Measurements from ENCODE around the gene CACNA1C. TPM values are rescaled to one million over a fixed set of nuclear protein-coding genes. Genes with fewer than 3 reads are reported as not detected.

Gene CACNA1C
- total RNA-seq, 2 donors from 2014 or later, result 8.1 to 18.2 TPM

GRCh38 chr12:2456122-2456812 is 403.5 kb downstream of the CACNA1C start:
- intact Hi-C loops (cut with DNase I), result no loop called here
- H3K4me1 ChIP-seq (replicated peaks), result no peaks in the 10 kb centered on the region
- H3K36me3 ChIP-seq, result peaks cover 0 to 3% of the 10 kb centered on the region in 2 donors
- DNase-seq (ENCODE audit: low spot score), result no peak
- no peak overlapping the region for H3K27ac ChIP-seq
- H3K4me3 ChIP-seq, result no peak overlapping the region
- H3K27me3 ChIP-seq (replicated peaks; ENCODE audit: insufficient read depth), result no peaks in the 10 kb centered on the region
- 84% methylated on average over 12 of the region's 12 CpGs for WGBS
- no peak for TF ChIP-seq POLR2AphosphoS5 (IDR thresholded peaks at IDR 0.05)
- TF ChIP-seq CTCF (IDR thresholded peaks at IDR 0.05), result no peak
- no peak for TF ChIP-seq POLR2A (IDR thresholded peaks at IDR 0.05)
- no peaks in the 10 kb centered on the region for H3K9me3 ChIP-seq

GRCh38 chr12:2456813-2457186 is 404.0 kb downstream of the CACNA1C start:
- 85% methylated on average over 6 of the region's 6 CpGs for WGBS
- Histone ChIP-seq H3K27me3 (replicated peaks; ENCODE audit: insufficient read depth) (no peaks in the 10 kb centered on the region), H3K27ac (no peak overlapping the region)

GRCh38 chr12:2457215-2457932 is 404.6 kb downstream of the CACNA1C start:
- Histone ChIP-seq H3K4me1 (replicated peaks) (no peaks in the 10 kb centered on the region), H3K4me3 (no peak overlapping the region), H3K36me3 (peaks cover 0 to 3% of the 10 kb centered on the region in 2 donors), H3K9me3 (no peaks in the 10 kb centered on the region), H3K27ac (no peak overlapping the region), H3K27me3 (replicated peaks; ENCODE audit: insufficient read depth) (no peaks in the 10 kb centered on the region)
- intact Hi-C loops (cut with DNase I), result no loop called here
- no peak for DNase-seq (ENCODE audit: low spot score)
- TF ChIP-seq POLR2A (IDR thresholded peaks at IDR 0.05) (no peak), CTCF (IDR thresholded peaks at IDR 0.05) (no peak), POLR2AphosphoS5 (IDR thresholded peaks at IDR 0.05) (no peak)
- 81% methylated on average over 23 of the region's 23 CpGs for WGBS

More at GRCh38 chr12:2456813-2457186, 404.0 kb downstream of the CACNA1C start:
- peaks cover 0 to 3% of the 10 kb centered on the region in 2 donors for H3K36me3 ChIP-seq
- intact Hi-C loops (cut with DNase I), result no loop called here
- H3K4me3 ChIP-seq, result no peak overlapping the region
- no peaks in the 10 kb centered on the region for H3K4me1 ChIP-seq (replicated peaks)
- TF ChIP-seq POLR2A (IDR thresholded peaks at IDR 0.05) (no peak), CTCF (IDR thresholded peaks at IDR 0.05) (no peak), POLR2AphosphoS5 (IDR thresholded peaks at IDR 0.05) (no peak)
- no peak for DNase-seq (ENCODE audit: low spot score)
- no peaks in the 10 kb centered on the region for H3K9me3 ChIP-seq

GRCh38 chr12:2457933-2458414 is 405.2 kb downstream of the CACNA1C start:
- H3K36me3 ChIP-seq, result peaks cover 0 to 3% of the 10 kb centered on the region in 2 donors
- no peaks in the 10 kb centered on the region for H3K27me3 ChIP-seq (replicated peaks; ENCODE audit: insufficient read depth)
- intact Hi-C loops (cut with DNase I), result no loop called here
- H3K4me1 ChIP-seq (replicated peaks), result no peaks in the 10 kb centered on the region
- H3K27ac ChIP-seq, result no peak overlapping the region
- DNase-seq (ENCODE audit: low spot score), result no peak
- WGBS, result 78% methylated on average over 4 of the region's 4 CpGs
- H3K9me3 ChIP-seq, result no peaks in the 10 kb centered on the region
- no peak for TF ChIP-seq CTCF (IDR thresholded peaks at IDR 0.05)
- TF ChIP-seq POLR2AphosphoS5 (IDR thresholded peaks at IDR 0.05), result no peak
- no peak for TF ChIP-seq POLR2A (IDR thresholded peaks at IDR 0.05)
- H3K4me3 ChIP-seq, result no peak overlapping the region
